Loucy (cell line): Measurements from ENCODE around the gene TNFAIP8.

Source experiments
- EZH2phosphoT487 ChIP-seq: fragments of 200-600 bp; IDR thresholded peaks from 2 replicates; pipeline ENCODE4 v1.6.1; 2018; ENCODE audit warnings: antibody characterized with exemption, mild to moderate bottlenecking, moderate library complexity, borderline replicate concordance
- TF ChIP-seq, protein P1 (sequence below): fragments of 200-600 bp; sonication (generic); conservative IDR thresholded peaks from 2 replicates; pipeline ENCODE4 v1.5.1; 2014; ENCODE audit warnings: mild to moderate bottlenecking, antibody characterized with exemption, low read length

- TF ChIP-seq, protein P1, sequence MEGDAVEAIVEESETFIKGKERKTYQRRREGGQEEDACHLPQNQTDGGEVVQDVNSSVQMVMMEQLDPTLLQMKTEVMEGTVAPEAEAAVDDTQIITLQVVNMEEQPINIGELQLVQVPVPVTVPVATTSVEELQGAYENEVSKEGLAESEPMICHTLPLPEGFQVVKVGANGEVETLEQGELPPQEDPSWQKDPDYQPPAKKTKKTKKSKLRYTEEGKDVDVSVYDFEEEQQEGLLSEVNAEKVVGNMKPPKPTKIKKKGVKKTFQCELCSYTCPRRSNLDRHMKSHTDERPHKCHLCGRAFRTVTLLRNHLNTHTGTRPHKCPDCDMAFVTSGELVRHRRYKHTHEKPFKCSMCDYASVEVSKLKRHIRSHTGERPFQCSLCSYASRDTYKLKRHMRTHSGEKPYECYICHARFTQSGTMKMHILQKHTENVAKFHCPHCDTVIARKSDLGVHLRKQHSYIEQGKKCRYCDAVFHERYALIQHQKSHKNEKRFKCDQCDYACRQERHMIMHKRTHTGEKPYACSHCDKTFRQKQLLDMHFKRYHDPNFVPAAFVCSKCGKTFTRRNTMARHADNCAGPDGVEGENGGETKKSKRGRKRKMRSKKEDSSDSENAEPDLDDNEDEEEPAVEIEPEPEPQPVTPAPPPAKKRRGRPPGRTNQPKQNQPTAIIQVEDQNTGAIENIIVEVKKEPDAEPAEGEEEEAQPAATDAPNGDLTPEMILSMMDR: no peak
- TF ChIP-seq EZH2phosphoT487: no peak
Observed at GRCh38 chr5:119374901-119375300, 19.1 kb downstream of the TNFAIP8 start.
